Measurements from ENCODE around the gene TULP1. TPM values are rescaled to one million over a fixed set of nuclear protein-coding genes. Genes with fewer than 3 reads are reported as not detected.
A peak's percentile ranks its signal among the peaks of the same experiment; 100 is the strongest.

The TULP1 gene
- total and polyA plus RNA-seq, 2 of the 13 experiments (the other 11 are each of a cell fraction or from before 2014, with no cell fraction given): not detected

GRCh38 chr6:35468181-35468979 lies 44.3 kb downstream of the TULP1 start, which contains the start of gene RPL10A (continued):
- TF ChIP-seq HDAC2 (CRISPR knock-in tag; IDR thresholded peaks at IDR 0.05): peak; percentile 83
- TF ChIP-seq BCLAF1 (IDR thresholded peaks at IDR 0.05): no peak
- TF ChIP-seq ZNF280D (CRISPR knock-in tag; IDR thresholded peaks at IDR 0.05): peak; percentile 89; the same call in 1 of the 2 replicates
- TF ChIP-seq DBP (CRISPR knock-in tag; IDR thresholded peaks at IDR 0.05; ENCODE audit: not compliant biosample characterization): peak; percentile 50
- peak; percentile 95 for TF ChIP-seq PHF5A (CRISPR knock-in tag; IDR thresholded peaks at IDR 0.05; ENCODE audit: low read depth, unreplicated experiment)
- peak; percentile 9; the same call in 1 of the 2 replicates for TF ChIP-seq AHDC1 (CRISPR knock-in tag; IDR thresholded peaks at IDR 0.05; ENCODE audit: borderline replicate concordance)
- TF ChIP-seq AFF4 (CRISPR knock-in tag; IDR thresholded peaks at IDR 0.05): peak; percentile 97
- no peak for TF ChIP-seq NFE2 (CRISPR knock-in tag; IDR thresholded peaks at IDR 0.05)
- peak; percentile 78 for TF ChIP-seq TEAD3 (CRISPR knock-in tag; optimal IDR thresholded peaks at IDR 0.05; ENCODE audit: borderline replicate concordance)
- no peak; the same call in 1 of the 2 replicates for TF ChIP-seq ZNF343 (CRISPR knock-in tag; IDR thresholded peaks at IDR 0.05)
- no peak for TF ChIP-seq PAF1 (CRISPR knock-in tag; IDR thresholded peaks at IDR 0.05)
